NCI-H69 (cell line): ENCODE data around the gene ITPA.

Source experiments
- DNase-seq: peaks from one replicate; lab custom pipeline; 2025; lab: John Stamatoyannopoulos, UW

Gene ITPA

GRCh38 chr20:3209257-3209945 is at the start of gene ITPA:
TSS of gene ITPA (plus strand) at chr20:3209498. CDS start at chr20:3209552, 54 bp downstream.
- DNase-seq: peak; percentile 74

GRCh38 chr20:3160418-3160817 is 48.9 kb upstream of the ITPA start:
- no peak for DNase-seq

DNA sequence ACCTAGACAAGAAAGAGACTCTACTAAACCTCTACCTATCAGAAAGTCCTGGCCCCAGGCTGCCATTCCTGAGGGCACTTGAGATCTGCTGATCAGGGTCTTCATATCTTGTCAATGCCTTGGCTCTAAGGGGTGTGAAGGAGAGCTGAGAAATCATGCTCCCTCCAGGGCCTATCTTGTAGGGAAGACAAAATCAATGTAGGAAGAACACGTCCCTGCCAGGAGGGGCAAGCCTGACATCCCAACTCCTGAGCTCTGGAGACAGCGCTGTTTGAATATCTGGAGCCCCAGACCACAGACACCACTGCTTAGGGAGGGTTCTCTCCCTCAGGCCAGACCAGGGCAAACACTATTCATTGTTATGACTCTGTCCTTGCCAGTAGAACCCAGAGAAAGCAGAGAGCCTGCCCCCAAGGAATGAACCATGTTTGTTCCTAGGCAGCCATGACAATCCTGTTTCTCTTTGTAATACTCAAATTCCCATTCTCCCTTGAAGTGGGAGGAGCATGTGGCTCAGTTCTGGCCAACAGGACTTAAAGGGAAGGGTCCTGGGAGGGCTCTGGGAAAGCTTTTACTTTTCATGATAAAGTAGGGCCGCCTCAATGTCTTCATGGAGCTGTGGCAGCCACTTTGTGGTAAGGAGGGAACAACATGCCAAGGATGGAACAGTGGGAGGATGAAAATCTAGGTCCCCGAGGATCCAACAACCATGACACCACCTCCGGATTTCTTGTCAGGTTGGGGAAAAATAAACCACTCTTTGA is 47.8 kb upstream of the ITPA start:
- DNase-seq: peak; percentile 18

GRCh38 chr20:3162080-3162611 is 47.2 kb upstream of the ITPA start:
- peak; percentile 46 for DNase-seq

GRCh38 chr20:3163099-3164042 is 45.9 kb upstream of the ITPA start:
- DNase-seq: peak; percentile 80

DNA sequence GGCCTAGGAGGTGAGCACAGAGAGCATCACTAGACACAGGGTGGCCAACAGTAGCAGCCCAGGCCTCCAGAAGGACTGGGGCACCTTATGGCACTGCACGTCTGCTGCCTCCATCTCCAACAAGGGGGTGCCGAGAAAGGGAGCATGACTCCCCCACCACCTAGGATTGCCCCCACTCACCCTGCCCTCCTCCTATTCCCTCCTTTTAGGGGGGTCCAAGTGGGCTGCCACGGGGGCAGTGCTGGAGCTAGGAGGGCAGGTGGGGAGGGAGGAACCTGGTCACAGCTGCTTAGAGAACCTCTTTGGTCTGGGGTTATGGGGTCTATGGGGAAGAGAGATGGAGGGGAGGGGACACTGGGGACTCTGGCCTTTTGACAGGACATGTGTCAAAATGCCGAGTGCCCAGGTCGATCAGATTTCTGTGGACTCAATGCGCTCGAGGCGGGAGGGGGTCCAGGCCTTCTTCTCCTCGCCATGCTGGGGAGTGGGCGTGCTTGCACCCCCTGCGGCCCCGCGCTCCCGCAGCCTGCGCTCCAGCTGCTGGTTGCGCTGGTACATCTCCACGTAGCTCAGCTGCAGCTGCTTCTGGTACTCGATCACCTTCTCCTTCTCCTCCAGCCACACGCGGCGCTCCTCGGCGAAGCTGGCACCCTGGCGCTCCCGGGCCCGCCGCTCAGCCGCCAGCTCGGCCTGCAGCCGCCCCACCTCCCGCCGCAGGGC is 45.1 kb upstream of the ITPA start:
- DNase-seq: peak; percentile 53

DNA sequence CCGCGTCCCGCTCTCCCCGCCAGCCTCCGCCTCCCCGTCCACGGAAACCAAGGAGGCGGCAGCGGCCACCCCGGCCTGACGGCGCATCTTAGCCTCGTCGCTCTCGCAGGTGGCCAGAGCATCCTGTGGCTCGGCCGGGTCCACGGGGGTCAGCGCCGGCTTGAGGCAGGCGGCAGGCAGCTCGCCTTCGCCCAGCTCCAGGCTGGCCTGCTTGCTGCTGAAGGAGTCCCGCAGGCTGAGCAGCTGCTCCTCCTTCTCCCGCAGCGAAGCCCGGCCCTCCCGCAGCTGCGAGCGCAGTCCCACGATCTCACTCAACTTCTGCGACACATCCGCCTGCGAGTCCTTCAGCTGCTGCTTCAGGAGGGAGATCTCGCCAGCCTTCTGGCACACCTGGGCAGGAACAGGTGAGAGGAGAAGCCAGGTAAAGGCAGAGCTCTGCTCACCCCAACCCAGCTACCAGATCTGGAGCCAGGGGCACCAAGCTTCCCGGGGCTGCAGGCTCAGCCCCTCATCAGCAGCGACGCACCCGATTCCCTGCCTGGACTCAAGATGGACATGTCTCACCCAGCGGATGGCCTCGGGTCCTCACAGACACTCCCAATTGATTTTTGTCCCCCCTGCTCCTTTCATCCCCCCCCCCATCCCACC is 44.4 kb upstream of the ITPA start:
- peak; percentile 62 for DNase-seq

GRCh38 chr20:3165473-3166337 is 43.6 kb upstream of the ITPA start:
- peak; percentile 90 for DNase-seq

GRCh38 chr20:3166338-3166912 is 42.9 kb upstream of the ITPA start:
- DNase-seq: no peak

- no peak for DNase-seq
These were observed 42.4 kb upstream of the ITPA start for GRCh38 chr20:3166913-3167342.

GRCh38 chr20:3167738-3168078 is 41.6 kb upstream of the ITPA start:
- DNase-seq: no peak

- DNase-seq: peak; percentile 74
These were observed 41.0 kb upstream of the ITPA start for GRCh38 chr20:3168079-3168828.

DNA sequence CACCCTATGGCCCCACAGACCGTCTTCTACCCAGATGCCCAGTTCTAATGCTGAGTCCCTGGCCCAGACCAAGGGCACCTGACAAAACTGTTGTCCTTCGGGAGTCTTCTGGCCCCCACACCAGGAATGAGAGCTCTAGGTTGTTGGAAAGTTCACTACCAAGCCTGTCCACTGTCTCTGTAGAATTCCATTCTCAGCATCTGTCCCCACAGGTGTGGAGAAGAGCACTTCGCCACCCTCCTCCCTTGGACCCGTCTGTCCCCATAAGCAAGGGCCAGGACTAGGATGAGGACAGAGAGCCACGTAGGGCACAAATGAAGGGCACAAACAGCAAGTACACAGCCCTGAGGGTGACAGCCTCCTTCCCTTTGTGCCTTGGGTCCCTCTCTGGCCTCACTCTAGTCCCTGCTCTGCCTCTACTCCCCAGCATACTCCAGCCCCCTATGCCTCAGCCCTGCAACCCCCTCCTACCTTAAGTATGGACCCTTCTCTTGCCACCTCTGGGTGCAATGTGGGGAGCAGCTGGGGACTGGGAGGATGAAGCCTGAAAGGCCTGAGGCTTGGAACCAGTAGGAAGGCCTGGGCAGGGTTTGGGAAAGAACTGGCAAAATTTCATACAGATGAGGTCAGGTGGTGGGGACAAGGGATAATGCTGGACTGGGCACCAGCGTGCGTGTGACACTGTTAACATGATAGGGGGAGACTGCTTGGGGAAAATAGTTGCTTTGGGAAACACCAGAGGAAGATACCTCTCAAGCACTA is 40.3 kb upstream of the ITPA start:
- DNase-seq: no peak

GRCh38 chr20:3171391-3172125 is 37.7 kb upstream of the ITPA start:
- DNase-seq: no peak

- DNase-seq: peak; percentile 16
These were observed 37.0 kb upstream of the ITPA start for GRCh38 chr20:3172126-3172932.

GRCh38 chr20:3172933-3173609 is 36.2 kb upstream of the ITPA start, which contains the start of gene LZTS3:
TSS of gene LZTS3 (minus strand) at chr20:3173549. CDS start at chr20:3167163, 6,386 bp downstream.
- peak; percentile 96 for DNase-seq
